K562 (cell line): ENCODE data around the gene CFD. TPM values are rescaled to one million over a fixed set of nuclear protein-coding genes. Genes with fewer than 3 reads are reported as not detected.

ENCODE experiments used
- BACH1 ChIP-seq: fragments of 200-800 bp; sonication (Bioruptor generic); IDR thresholded peaks from 2 replicates; pipeline ENCODE4 v1.6.1; 2016; ENCODE audit warnings: missing genetic modification characterization, missing compliant biosample characterization
- CTBP1 ChIP-seq: fragments of 450-650 bp; IDR thresholded peaks from 2 replicates; pipeline ENCODE4 v1.6.1; 2016; ENCODE audit warnings: borderline replicate concordance
- FOSL1 ChIP-seq: fragments of 200-800 bp; sonication (Bioruptor generic); conservative IDR thresholded peaks from 2 replicates; pipeline ENCODE4 v1.6.1; 2016; ENCODE audit warnings: missing genetic modification characterization, missing compliant biosample characterization
- JUN ChIP-seq, 2 experiments: sonication (generic) in 1 of 2; formaldehyde crosslinking in 1 of 2; IDR thresholded peaks; 2 replicates each; pipeline versions ENCODE4 v1.6.1 to v1.8.0; 2012 to 2022; ENCODE audit warnings: borderline replicate concordance in 2 of 2, mild to moderate bottlenecking in 2 of 2, improper control_type of control experiment in 1 of 2, low read depth in 1 of 2, low read length in 1 of 2, missing genetic modification reagents in 1 of 2
- KDM5B ChIP-seq: fragments of 200-600 bp; sonication (generic); IDR thresholded peaks from 2 replicates; pipeline ENCODE4 v1.6.1; 2012; ENCODE audit warnings: low read depth, mild to moderate bottlenecking, moderate library complexity, low read length, control low read depth, inconsistent platforms; ENCODE audit not compliant: insufficient replicate concordance
- MCM3 ChIP-seq: fragments of 450-650 bp; IDR thresholded peaks from 2 replicates; pipeline ENCODE4 v1.6.1; 2016
- MLLT1 ChIP-seq, 2 experiments: fragments of 450-650 bp; IDR thresholded peaks; 2 replicates each; pipeline ENCODE4 v1.6.1; 2016
- NCOA6 ChIP-seq: fragments of 450-650 bp; IDR thresholded peaks from 2 replicates; pipeline ENCODE4 v1.6.1; 2017; ENCODE audit warnings: mild to moderate bottlenecking
- NEUROD1 ChIP-seq: fragments of 150-350 bp; IDR thresholded peaks from 2 replicates; pipeline ENCODE4 v1.6.1; 2014; ENCODE audit warnings: borderline replicate concordance, low read length, low read depth; ENCODE audit not compliant: partially characterized antibody
- PCBP2 ChIP-seq: fragments of 200-400 bp; formaldehyde crosslinking; IDR thresholded peaks from 2 replicates; pipeline ENCODE4 v1.6.1; 2018; ENCODE audit warnings: low read length, low read depth, mild to moderate bottlenecking, moderate library complexity; ENCODE audit not compliant: poor library complexity, severe bottlenecking
- PHF8 ChIP-seq: fragments of 200-600 bp; sonication (generic); IDR thresholded peaks from 2 replicates; pipeline ENCODE4 v1.6.1; 2012; ENCODE audit warnings: mixed run types, mild to moderate bottlenecking, inconsistent platforms, low read length, moderate library complexity, borderline replicate concordance
- PKNOX1 ChIP-seq: fragments of 450-650 bp; IDR thresholded peaks from 2 replicates; pipeline ENCODE4 v1.6.1; 2016
- PML ChIP-seq: IDR thresholded peaks from 2 replicates; pipeline ENCODE4 v1.6.1; 2012; ENCODE audit warnings: low read length, inconsistent platforms
- POLR2G ChIP-seq: fragments of 200-400 bp; formaldehyde crosslinking; IDR thresholded peaks from 2 replicates; pipeline ENCODE4 v1.6.1; 2017; ENCODE audit warnings: low read depth, mild to moderate bottlenecking, antibody characterized with exemption, low read length, moderate library complexity
- RFX5 ChIP-seq: IDR thresholded peaks from 2 replicates; pipeline ENCODE4 v1.6.1; 2011; ENCODE audit warnings: low read depth, mild to moderate bottlenecking, improper control_type of control experiment, low read length
- SMARCE1 ChIP-seq: fragments of 450-650 bp; IDR thresholded peaks from 2 replicates; pipeline ENCODE4 v1.7.1; 2016; ENCODE audit warnings: mild to moderate bottlenecking
- SOX6 ChIP-seq: fragments of 450-650 bp; IDR thresholded peaks from 2 replicates; pipeline ENCODE4 v1.6.1; 2014; ENCODE audit warnings: mild to moderate bottlenecking
- ZC3H11A ChIP-seq: IDR thresholded peaks from 2 replicates; pipeline ENCODE4 v1.6.1; 2012; ENCODE audit warnings: low read depth, low read length, improper control_type of control experiment
- ZNF277 ChIP-seq: fragments of 250-450 bp; sonication (Bioruptor Pico); IDR thresholded peaks from 2 replicates; pipeline ENCODE4 v1.8.0; 2022; ENCODE audit warnings: inconsistent platforms, mild to moderate bottlenecking, moderate library complexity, borderline replicate concordance
- ZNF511 ChIP-seq: sonication (generic); formaldehyde crosslinking; IDR thresholded peaks from 2 replicates; pipeline ENCODE4 v1.8.0; 2022; ENCODE audit warnings: mild to moderate bottlenecking, missing genetic modification reagents
- polyA plus RNA-seq, 8 experiments: library from polyadenylated mRNA; depleted of rRNA in 4 of 8; stranded (reverse) in 5 of 8; unstranded in 3 of 8; fragments of >200 nt; fragmentation: Nextera tagmentation in 2 of 8; fragmentation: Illumina TruSeq in 1 of 8; extraction: Ambion mirVana in 2 of 8; extraction: Trizol in 1 of 8; gene quantifications; 2 replicates each; pipeline versions ENCODE4 v1.2.1 to v1.2.3, GENCODE V29; 2011 to 2014; ENCODE audit warnings: inconsistent platforms in 1 of 8, missing spikeins in 1 of 8
- total RNA-seq, 7 experiments: library from RNA; depleted of rRNA in 6 of 7; stranded (reverse); fragments of >200 nt in 6 of 7; fragmentation: Illumina TruSeq in 2 of 7; extraction: Trizol in 2 of 7; gene quantifications; 2 replicates each; pipeline versions ENCODE4 v1.2.1 to v1.2.3, GENCODE V29; 2011 to 2021; ENCODE audit warnings: low replicate concordance in 1 of 7
- TF ChIP-seq, protein P1 (sequence below): fragments of 450-650 bp; IDR thresholded peaks from 2 replicates; pipeline ENCODE4 v1.6.1; 2016; ENCODE audit warnings: low read depth, mild to moderate bottlenecking, moderate library complexity

The CFD gene
- total and polyA plus RNA-seq, 9 of the 15 experiments (the other 6 are each of a cell fraction or from before 2014, with no cell fraction given), result 0.52 to 59.4 (median 7.6) TPM

DNA sequence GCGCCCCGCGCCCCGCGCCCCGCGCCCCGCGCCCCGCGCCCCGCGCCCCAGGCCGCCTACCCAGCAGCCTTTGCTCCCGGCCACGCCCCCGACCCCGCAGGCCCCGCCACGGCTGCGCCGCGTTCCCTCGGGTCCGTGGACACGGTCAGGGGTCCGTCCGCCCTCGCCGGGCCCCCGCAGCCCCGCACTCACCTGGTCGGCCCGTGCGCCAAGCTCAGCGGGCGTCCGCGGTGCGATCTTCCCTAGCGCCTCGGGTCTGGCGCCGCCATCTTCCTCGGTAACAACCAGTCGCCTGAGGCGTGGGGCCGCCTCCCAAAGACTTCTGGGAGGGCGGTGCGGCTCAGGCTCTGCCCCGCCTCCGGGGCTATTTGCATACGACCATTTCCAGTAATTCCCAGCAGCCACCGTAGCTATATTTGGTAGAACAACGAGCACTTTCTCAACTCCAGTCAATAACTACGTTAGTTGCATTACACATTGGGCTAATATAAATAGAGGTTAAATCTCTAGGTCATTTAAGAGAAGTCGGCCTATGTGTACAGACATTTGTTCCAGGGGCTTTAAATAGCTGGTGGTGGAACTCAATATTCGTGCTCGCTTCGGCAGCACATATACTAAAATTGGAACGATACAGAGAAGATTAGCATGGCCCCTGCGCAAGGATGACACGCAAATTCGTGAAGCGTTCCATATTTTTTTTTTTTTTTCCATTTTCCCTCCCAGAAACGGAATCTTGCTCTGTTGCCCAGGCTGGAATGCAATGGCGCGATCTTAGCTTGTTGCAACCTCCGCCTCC, 33.6 kb downstream of the CFD start, which contains the start of the genes MED16 and RNU6-9 (continued):
- no peak for TF ChIP-seq ZNF277 (CRISPR knock-in tag)
- TF ChIP-seq, protein P1, sequence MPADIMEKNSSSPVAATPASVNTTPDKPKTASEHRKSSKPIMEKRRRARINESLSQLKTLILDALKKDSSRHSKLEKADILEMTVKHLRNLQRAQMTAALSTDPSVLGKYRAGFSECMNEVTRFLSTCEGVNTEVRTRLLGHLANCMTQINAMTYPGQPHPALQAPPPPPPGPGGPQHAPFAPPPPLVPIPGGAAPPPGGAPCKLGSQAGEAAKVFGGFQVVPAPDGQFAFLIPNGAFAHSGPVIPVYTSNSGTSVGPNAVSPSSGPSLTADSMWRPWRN, result no peak
- no peak for TF ChIP-seq BACH1 (tag)
- TF ChIP-seq JUN (IDR thresholded peaks at IDR 0.05; ENCODE audit: borderline replicate concordance, low read depth, low read length), result no peak
- peak; percentile 59; the same call in 1 of the 2 replicates for TF ChIP-seq JUN (CRISPR knock-in tag; IDR thresholded peaks at IDR 0.05; ENCODE audit: borderline replicate concordance)
- no peak for TF ChIP-seq PCBP2
- peak; percentile 95 for TF ChIP-seq POLR2G
- TF ChIP-seq PML, result peak; percentile 35; the same call in 1 of the 2 replicates
- TF ChIP-seq SMARCE1, result no peak
- TF ChIP-seq MCM3, result no peak
- no peak for TF ChIP-seq PKNOX1
- no peak for TF ChIP-seq NCOA6
- no peak; the same call in 1 of the 2 replicates for TF ChIP-seq RFX5
- peak in 1 of 2 experiments; percentile 66; a peak in 2 of 4 replicates for TF ChIP-seq MLLT1 (IDR thresholded peaks at IDR 0.05)
- TF ChIP-seq KDM5B, result peak; percentile 61
- TF ChIP-seq FOSL1 (tag), result 0 out of 2 replicates have a peak, but pooled peaks have one; percentile 28
- 0 out of 2 replicates have a peak, but pooled peaks have one; percentile 51 for TF ChIP-seq SOX6
- peak; percentile 85; the same call in 1 of the 2 replicates for TF ChIP-seq PHF8
- peak; percentile 66 for TF ChIP-seq CTBP1
- no peak for TF ChIP-seq ZC3H11A
- TF ChIP-seq ZNF511 (CRISPR knock-in tag), result peak; percentile 55; the same call in 1 of the 2 replicates
- TF ChIP-seq NEUROD1, result peak; percentile 21
